COR-L47 (cell line): ENCODE results near the gene MBOAT2.
"Not testable (repeated sequence)": the region's sequence is repeated elsewhere in the genome, so short reads cannot be mapped to it uniquely, and the experiment has no call there.

Experiments
- DNase-seq: peaks from one replicate; lab custom pipeline; 2025; lab: John Stamatoyannopoulos, UW

MBOAT2 gene

GRCh38 chr2:8993196-8993901 is 10.1 kb downstream of the MBOAT2 start:
- no peak for DNase-seq

GRCh38 chr2:8992643-8993042 is 10.8 kb downstream of the MBOAT2 start:
- no peak for DNase-seq

DNA sequence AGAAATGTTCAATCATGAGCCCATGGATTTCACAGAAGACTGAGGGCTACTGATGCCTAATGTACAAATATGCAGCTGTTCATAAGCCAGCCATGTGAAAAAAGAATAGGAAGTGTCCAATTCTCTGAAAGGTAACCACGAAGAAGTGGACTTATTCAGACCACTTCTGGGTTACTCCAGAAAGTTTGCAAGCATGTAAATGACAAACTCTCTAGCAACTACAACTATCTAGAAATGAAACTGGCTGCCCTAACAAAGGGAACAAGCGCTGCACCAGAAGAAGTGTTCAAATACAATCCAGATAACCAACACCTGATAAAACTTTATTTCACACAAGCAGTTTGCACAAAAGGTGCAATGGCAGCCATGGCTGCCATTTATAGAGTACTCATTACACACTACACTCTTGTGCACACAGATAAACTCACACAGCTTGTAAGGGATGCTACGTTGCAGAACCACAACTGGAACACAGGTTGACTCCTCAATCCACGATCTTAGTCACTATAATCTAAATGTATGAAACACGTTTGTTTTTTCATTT is 13.9 kb downstream of the MBOAT2 start:
- no peak for DNase-seq

DNA sequence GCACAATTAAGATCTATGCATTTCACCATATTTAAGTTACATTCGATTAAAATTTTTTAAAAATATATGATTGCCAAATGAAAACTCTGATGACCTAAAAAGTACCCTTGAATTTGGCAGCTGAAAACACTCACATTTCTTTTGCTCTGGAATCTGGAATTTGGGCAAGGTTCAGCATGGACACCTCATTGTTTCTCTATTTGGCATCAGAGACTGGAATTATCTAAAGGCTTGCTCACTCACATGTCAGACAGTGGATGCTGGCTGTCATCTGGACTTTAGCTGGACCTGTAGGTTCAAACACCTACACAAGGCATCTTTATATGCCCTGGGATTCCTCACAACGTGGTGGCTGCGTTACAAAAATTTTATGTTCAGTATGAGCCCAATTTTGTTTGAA is 16.1 kb downstream of the MBOAT2 start:
- DNase-seq = no peak

- no peak for DNase-seq
Measured at GRCh38 chr2:8986327-8986976, 17.0 kb downstream of the MBOAT2 start.

DNA sequence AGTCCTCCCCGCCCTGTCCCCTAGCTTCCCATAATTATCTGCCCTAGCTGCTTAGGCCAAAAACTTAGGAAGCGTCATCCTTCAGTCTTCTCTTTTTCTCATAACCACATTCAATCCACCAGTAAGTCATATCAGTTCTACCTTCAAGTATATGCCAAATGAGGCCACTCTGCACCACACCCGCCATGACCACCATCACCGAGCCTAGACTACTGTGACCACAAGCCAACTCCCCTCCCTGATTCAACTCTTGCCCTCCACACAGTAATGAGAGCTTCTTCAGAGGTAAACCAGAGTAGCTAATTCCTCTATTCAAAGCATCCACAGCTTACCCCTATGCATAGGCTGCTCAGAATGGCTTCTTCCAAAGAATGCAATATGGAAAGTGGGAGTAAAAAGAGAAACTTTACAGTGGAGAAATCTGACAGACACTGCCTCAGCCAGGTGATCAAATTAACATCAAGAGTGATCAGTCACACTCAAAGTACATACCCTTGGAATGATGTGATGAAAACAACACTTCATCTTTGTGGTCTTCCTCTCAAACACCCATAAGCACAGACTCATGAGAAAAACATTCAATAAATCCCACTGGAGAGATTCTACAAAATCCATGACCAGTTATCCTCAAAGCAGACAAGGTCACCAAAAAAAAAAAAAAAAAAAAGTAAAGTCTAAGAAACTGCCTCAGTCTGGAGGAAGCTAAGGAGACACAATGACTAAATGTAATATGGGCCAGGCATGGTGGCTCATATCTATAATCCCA is 17.7 kb downstream of the MBOAT2 start:
- DNase-seq = no peak

GRCh38 chr2:8984855-8985254 is 18.6 kb downstream of the MBOAT2 start:
- no peak for DNase-seq

DNA sequence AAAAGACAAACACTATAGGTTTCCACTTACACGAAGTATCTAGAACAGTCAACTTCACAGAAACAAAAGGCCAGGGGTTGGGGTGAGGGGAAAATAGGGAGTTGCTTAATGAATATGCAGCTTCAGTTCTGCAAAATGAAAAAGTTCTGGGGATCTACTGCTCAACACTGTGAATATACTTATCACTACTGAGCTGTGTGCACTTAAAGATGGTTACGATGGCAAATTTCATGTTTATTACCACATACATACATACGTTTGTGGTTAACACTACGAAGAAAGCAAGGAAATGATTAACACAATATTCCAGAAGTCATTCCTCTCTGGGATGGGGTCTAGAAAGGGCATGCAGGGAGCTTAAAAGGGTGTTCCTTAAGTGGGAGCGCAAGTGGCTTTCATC is 19.3 kb downstream of the MBOAT2 start:
- no peak for DNase-seq

- no peak for DNase-seq
Measured at GRCh38 chr2:8983571-8983970, 19.9 kb downstream of the MBOAT2 start.

GRCh38 chr2:8981876-8982275 is 21.6 kb downstream of the MBOAT2 start:
- DNase-seq = no peak

- no peak for DNase-seq
Measured at GRCh38 chr2:8980096-8980495, 23.4 kb downstream of the MBOAT2 start.

GRCh38 chr2:8977758-8978157 is 25.7 kb downstream of the MBOAT2 start:
- no peak for DNase-seq

- DNase-seq = no peak
Measured at GRCh38 chr2:8976442-8977259, 26.8 kb downstream of the MBOAT2 start.

DNA sequence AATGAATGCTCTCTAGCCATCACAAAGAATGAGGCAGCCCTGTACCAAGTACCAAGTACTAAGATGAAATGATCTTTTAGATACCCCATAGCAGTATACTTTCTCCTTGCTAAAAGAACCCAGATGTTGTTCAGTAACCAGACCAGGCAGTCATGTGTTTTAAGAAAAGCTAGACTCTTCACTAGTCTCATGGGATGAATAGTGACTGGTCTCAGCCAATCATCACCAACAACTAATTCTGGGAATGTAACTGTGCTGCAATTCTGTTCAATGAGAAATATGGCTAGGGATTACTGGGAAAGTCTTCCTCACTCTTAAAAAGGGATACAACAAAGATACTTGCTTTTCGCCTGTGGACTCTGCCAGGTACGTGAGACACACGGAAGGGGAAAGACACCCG is 29.5 kb downstream of the MBOAT2 start:
- DNase-seq = no peak

- DNase-seq = not testable (repeated sequence)
Measured at GRCh38 chr2:8973017-8973416, 30.5 kb downstream of the MBOAT2 start.

- not testable (repeated sequence) for DNase-seq
Measured at GRCh38 chr2:8972535-8972934, 30.9 kb downstream of the MBOAT2 start.

DNA sequence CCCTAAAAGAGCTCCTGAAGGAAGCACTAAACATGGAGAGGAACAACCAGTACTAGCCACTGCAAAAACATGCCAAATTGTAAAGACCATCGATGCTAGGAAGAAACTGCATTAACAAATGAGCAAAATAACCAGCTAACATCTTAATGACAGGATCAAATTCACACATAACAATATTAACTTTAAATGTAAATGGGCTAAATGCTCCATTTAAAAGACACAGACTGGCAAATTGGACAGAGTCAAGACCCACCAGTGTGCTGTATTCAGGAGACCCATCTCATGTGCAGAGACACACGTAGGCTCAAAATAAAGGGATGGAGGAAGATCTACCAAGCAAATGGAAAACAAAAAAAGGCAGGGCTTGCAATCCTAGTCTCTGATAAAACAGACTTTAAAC is 34.1 kb downstream of the MBOAT2 start:
- DNase-seq = not testable (repeated sequence)

DNA sequence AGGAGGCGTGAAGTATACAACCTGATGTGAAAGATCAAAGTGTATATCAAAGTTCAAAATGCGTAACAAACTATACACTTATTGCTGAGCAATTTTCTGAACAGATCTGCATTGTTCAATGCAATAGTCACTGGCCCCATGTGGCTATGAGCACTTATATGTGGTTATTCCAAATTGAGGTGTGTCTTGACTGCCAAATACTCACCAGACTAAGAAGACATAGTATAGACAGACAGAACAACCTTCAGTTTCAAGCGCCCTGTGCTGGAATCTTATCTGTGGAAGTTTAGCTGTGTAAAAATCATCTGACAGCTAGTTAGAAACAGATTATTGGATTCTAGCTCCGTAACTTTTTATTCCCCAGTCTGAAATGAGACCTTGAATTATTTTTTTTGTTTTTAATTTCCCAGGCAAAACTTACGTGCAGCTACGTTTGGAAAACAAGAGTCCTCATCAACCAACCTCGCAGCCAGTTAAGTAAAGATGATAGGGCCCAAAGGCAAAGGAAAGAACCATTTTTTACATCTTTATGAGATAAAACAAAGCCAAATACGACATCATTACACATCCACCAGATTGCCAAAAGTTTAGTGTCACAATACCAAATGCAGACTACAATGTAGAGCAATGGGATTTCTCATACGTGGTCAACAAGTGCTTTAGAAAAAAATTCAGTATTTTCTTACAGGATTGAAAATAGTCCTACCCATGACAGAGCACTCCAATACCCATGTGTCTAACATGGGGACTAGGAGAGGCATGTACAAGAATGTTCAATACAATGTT is 37.2 kb downstream of the MBOAT2 start:
- no peak for DNase-seq

DNA sequence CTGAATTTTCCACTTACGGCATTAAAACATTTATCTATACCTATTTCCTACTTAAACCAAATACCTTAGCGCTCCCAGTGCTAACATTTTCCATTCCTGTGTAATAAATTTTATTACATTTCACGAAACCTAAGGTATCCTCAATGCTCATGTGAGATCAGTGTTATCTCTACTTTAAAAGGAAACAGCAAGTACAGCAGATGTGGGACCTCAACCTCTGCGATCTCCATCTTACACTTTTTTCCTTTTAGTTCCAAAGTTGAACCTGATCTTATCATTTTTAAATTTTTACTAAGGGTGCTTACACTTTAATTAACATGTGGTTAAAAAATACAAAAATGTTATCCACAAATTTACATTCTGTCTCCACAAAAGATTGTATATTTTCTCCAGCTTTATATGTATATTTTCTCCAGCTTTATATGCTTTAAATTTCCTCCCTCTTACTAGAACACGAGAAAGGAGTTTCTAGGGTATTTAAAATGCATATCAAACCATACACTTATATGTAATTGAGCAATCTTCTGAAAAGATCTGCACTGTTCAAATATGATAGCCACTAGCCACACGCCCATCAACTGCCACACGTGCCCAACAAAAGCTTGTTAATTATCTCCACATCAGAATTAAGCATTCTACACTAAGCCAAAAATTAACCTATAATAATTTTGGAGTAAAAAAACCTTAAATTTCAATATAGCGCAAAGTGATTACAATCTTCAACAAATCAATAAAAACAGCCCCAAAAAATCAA is 38.1 kb downstream of the MBOAT2 start:
- no peak for DNase-seq

DNA sequence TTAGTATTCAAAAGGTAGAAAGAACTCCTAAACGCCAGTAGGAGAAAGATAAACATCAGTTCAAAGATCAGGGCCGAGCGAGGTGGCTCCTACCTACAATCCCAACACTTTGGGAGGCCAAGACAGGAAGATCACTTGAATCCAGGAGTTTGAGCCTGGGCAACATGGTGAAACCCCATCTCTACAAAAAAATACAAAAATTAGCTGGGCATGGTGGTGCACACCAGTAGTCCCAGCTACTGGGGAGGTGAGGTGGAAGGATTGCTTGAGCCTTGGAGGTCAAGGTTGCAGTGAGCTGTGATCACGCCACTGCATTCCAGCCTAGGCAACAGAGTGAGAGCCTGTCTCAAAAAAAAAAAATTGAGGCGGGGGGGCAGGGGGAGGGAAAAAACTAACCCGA is 40.6 kb downstream of the MBOAT2 start:
- DNase-seq = no peak
